Hepatocyte (in vitro differentiated cells): Measurements from ENCODE around the gene SENP7.
"Not testable (repeated sequence)": the region's sequence is repeated elsewhere in the genome, so short reads cannot be mapped to it uniquely, and the experiment has no call there.

Source experiments
- CTCF ChIP-seq: fragments of 200-600 bp; sonication (generic); IDR thresholded peaks from 2 replicates; pipeline ENCODE4 v1.5.1; 2016; ENCODE audit warnings: antibody characterized with exemption, mild to moderate bottlenecking; ENCODE audit not compliant: poor library complexity
- EZH2 ChIP-seq: fragments of 200-600 bp; sonication (generic); IDR thresholded peaks from 2 replicates; pipeline ENCODE4 v1.6.1; 2016; ENCODE audit warnings: antibody characterized with exemption, mild to moderate bottlenecking, borderline replicate concordance
- EZH2phosphoT487 ChIP-seq: fragments of 200-600 bp; sonication (generic); IDR thresholded peaks from one replicate; pipeline ENCODE4 v1.6.1; 2018; ENCODE audit warnings: antibody characterized with exemption, mild to moderate bottlenecking, low read depth, moderate library complexity; ENCODE audit not compliant: unreplicated experiment, severe bottlenecking

- not testable (repeated sequence) for TF ChIP-seq CTCF, EZH2, EZH2phosphoT487
Observed at GRCh38 chr3:101474841-101475552, 38.0 kb downstream of the SENP7 start.
